H9 (cell line): Measurements from ENCODE around the gene CD4. TPM values are rescaled to one million over a fixed set of nuclear protein-coding genes. Genes with fewer than 3 reads are reported as not detected.

ENCODE experiments used
- DNase-seq: peaks from one replicate; pipeline ENCODE4 v3.0.0-alpha.2; 2017
- H2AFZ ChIP-seq: one replicate; pipeline ENCODE4 v1.6.1; 2013; ENCODE audit warnings: mild to moderate bottlenecking, low read length, control low read depth, moderate library complexity
- H2AK5ac ChIP-seq: 2 replicates; pipeline ENCODE4 v1.6.1; 2013; ENCODE audit warnings: low read length, control low read depth, mixed read lengths; ENCODE audit not compliant: insufficient read length
- H2BK120ac ChIP-seq: one replicate; pipeline ENCODE4 v1.6.1; 2013; ENCODE audit warnings: low read depth, mild to moderate bottlenecking, low read length, control low read depth, inconsistent platforms; ENCODE audit not compliant: poor library complexity, severe bottlenecking
- H2BK12ac ChIP-seq: 2 replicates; pipeline ENCODE4 v1.6.1; 2013; ENCODE audit warnings: low read length, control low read depth, mixed read lengths, low read depth; ENCODE audit not compliant: insufficient read length
- H2BK15ac ChIP-seq: 2 replicates; pipeline ENCODE4 v1.6.1; 2013; ENCODE audit warnings: low read depth, low read length, control low read depth
- H2BK20ac ChIP-seq: one replicate; pipeline ENCODE4 v1.6.1; 2013; ENCODE audit warnings: low read depth, mild to moderate bottlenecking, low read length, control low read depth, inconsistent platforms; ENCODE audit not compliant: poor library complexity, severe bottlenecking
- H2BK5ac ChIP-seq: 2 replicates; pipeline ENCODE4 v1.6.1; 2013; ENCODE audit warnings: low read length, control low read depth, mixed read lengths; ENCODE audit not compliant: insufficient read length
- H3K14ac ChIP-seq: 2 replicates; pipeline ENCODE4 v1.6.1; 2013; ENCODE audit warnings: low read length, control low read depth; ENCODE audit not compliant: insufficient read depth
- H3K18ac ChIP-seq: 2 replicates; pipeline ENCODE4 v1.6.1; 2013; ENCODE audit warnings: low read depth, mild to moderate bottlenecking, mixed read lengths, low read length, control low read depth; ENCODE audit not compliant: insufficient read length
- H3K23ac ChIP-seq: 2 replicates; pipeline ENCODE4 v1.6.1; 2013; ENCODE audit warnings: low read length, control low read depth, mixed read lengths, low read depth; ENCODE audit not compliant: insufficient read length
- H3K23me2 ChIP-seq: 2 replicates; pipeline ENCODE4 v1.6.1; 2013; ENCODE audit warnings: low read depth, mild to moderate bottlenecking, mixed read lengths, low read length, control low read depth; ENCODE audit not compliant: insufficient read length, poor library complexity, severe bottlenecking
- H3K27ac ChIP-seq: 2 replicates; pipeline ENCODE4 v1.5.1; 2013; ENCODE audit warnings: low read length, control low read depth, mixed read lengths, low read depth; ENCODE audit not compliant: insufficient read length
- H3K27me3 ChIP-seq: 2 replicates; pipeline ENCODE4 v1.6.1; 2013; ENCODE audit warnings: low read length, control low read depth, inconsistent platforms; ENCODE audit not compliant: insufficient read depth
- H3K4ac ChIP-seq: 2 replicates; pipeline ENCODE4 v1.6.1; 2013; ENCODE audit warnings: low read depth, mild to moderate bottlenecking, control low read depth, inconsistent platforms, low read length, moderate library complexity
- H3K4me1 ChIP-seq: 2 replicates; pipeline ENCODE4 v1.6.1; 2013; ENCODE audit warnings: low read length, control low read depth, inconsistent platforms; ENCODE audit not compliant: insufficient read depth
- H3K4me2 ChIP-seq: 2 replicates; pipeline ENCODE4 v1.6.1; 2013; ENCODE audit warnings: low read length, control low read depth, mixed read lengths; ENCODE audit not compliant: insufficient read length, insufficient read depth
- H3K56ac ChIP-seq: 2 replicates; pipeline ENCODE4 v1.6.1; 2013; ENCODE audit warnings: low read depth, mild to moderate bottlenecking, mixed read lengths, low read length, control low read depth; ENCODE audit not compliant: insufficient read length
- H3K79me1 ChIP-seq: 2 replicates; pipeline ENCODE4 v1.6.1; 2013; ENCODE audit warnings: low read depth, mild to moderate bottlenecking, moderate library complexity, low read length, control low read depth, inconsistent platforms; ENCODE audit not compliant: insufficient read depth, poor library complexity, severe bottlenecking
- H3K79me2 ChIP-seq: 2 replicates; pipeline ENCODE4 v1.6.1; 2013; ENCODE audit warnings: low read length, control low read depth, inconsistent platforms; ENCODE audit not compliant: insufficient read depth
- H3K9ac ChIP-seq: 2 replicates; pipeline ENCODE4 v1.6.1; 2013; ENCODE audit warnings: low read length, control low read depth, mixed read lengths; ENCODE audit not compliant: insufficient read length; ENCODE audit errors: extremely low read depth
- H3K9me3 ChIP-seq: one replicate; pipeline ENCODE4 v1.6.1; 2013; ENCODE audit warnings: low read depth, low read length, inconsistent platforms; ENCODE audit not compliant: control insufficient read depth
- H3T11ph ChIP-seq: one replicate; pipeline ENCODE4 v1.6.1; 2013; ENCODE audit warnings: mild to moderate bottlenecking, low read length, control low read depth, inconsistent platforms
- H4K20me1 ChIP-seq: one replicate; pipeline ENCODE4 v1.6.1; 2013; ENCODE audit not compliant: control insufficient read depth, insufficient read length, insufficient read depth
- H4K5ac ChIP-seq: 2 replicates; pipeline ENCODE4 v1.6.1; 2013; ENCODE audit warnings: low read depth, mild to moderate bottlenecking, mixed read lengths, low read length, control low read depth; ENCODE audit not compliant: insufficient read length
- H4K8ac ChIP-seq: replicated peaks from 2 replicates; pipeline ENCODE4 v1.6.1; 2013; ENCODE audit warnings: low read length, control low read depth, mixed read lengths, low read depth; ENCODE audit not compliant: insufficient read length
- H4K91ac ChIP-seq: 2 replicates; pipeline ENCODE4 v1.6.1; 2013; ENCODE audit warnings: low read depth, mild to moderate bottlenecking, moderate library complexity, mixed read lengths, low read length, control low read depth; ENCODE audit not compliant: insufficient read length
- H3K27ac Mint-ChIP-seq, 3 experiments: 2 replicates in 2 of 3; 3 replicates in 1 of 3; pipeline ENCODE4 v1.8.0; 2020 to 2021; ENCODE audit warnings: mixed read lengths in 3 of 3, mild to moderate bottlenecking in 1 of 3, moderate library complexity in 1 of 3
- H3K27me3 Mint-ChIP-seq: 2 replicates; pipeline ENCODE4 v1.8.0; 2021; ENCODE audit warnings: low read depth, mild to moderate bottlenecking, moderate library complexity, mixed read lengths
- H3K36me3 Mint-ChIP-seq, 3 experiments: 2 replicates in 2 of 3; 3 replicates in 1 of 3; pipeline ENCODE4 v1.8.0; 2020 to 2021; ENCODE audit warnings: low read depth in 3 of 3, mixed read lengths in 3 of 3; ENCODE audit not compliant: insufficient read depth in 1 of 3
- H3K4me1 Mint-ChIP-seq, 2 experiments: 2 replicates each; pipeline ENCODE4 v1.8.0; 2020; ENCODE audit warnings: mixed read lengths in 2 of 2
- H3K4me3 Mint-ChIP-seq, 2 experiments: 2 replicates in 1 of 2; 3 replicates in 1 of 2; pipeline ENCODE4 v1.8.0; 2020 to 2021; ENCODE audit warnings: mild to moderate bottlenecking in 2 of 2, mixed read lengths in 2 of 2, moderate library complexity in 1 of 2
- H3K9me3 Mint-ChIP-seq, 2 experiments: 2 replicates in 1 of 2; 3 replicates in 1 of 2; pipeline ENCODE4 v1.8.0; 2020; ENCODE audit warnings: mild to moderate bottlenecking in 2 of 2, mixed read lengths in 2 of 2, moderate library complexity in 1 of 2
- CTCF ChIP-seq: fragments of 200-600 bp; sonication (generic); conservative IDR thresholded peaks from 3 replicates; pipeline ENCODE4 v1.8.0; 2021; ENCODE audit warnings: antibody characterized with exemption, mild to moderate bottlenecking
- whole genome bisulfite sequencing: extraction: QIAGEN DNeasy Blood & Tissue Kit; methylation state at CpG from one replicate; pipeline ENCODE4 v1.1.7; 2013; ENCODE audit warnings: missing lambda C conversion rate, low lambda C conversion rate, mixed read lengths; ENCODE audit not compliant: insufficient read length; ENCODE audit errors: extremely low coverage; 5-methylcytosine and 5-hydroxymethylcytosine counted together
- total RNA-seq: library from RNA; stranded (reverse); gene quantifications from 2 replicates; pipeline ENCODE4 v1.2.1, GENCODE V29; 2021

The CD4 gene
- total RNA-seq, 1 experiment from 2014 or later = 1.1 TPM

GRCh38 chr12:6790496-6791150, 1.3 kb downstream of the CD4 start:
- Histone ChIP-seq H3K18ac (no peak overlapping the region), H3K23ac (no peak overlapping the region), H2BK5ac (no peak overlapping the region), H3K9ac (no peak overlapping the region), H3K9me3 (no peaks in the 10 kb centered on the region), H3K4ac (no peak overlapping the region), H3K14ac (no peak overlapping the region), H3K23me2 (no peaks in the 10 kb centered on the region), H3K4me1 (peaks cover 5% of the 10 kb centered on the region; the same call in 1 of the 2 replicates), H3T11ph (no peak overlapping the region), H3K27ac (no peak overlapping the region), H3K79me2 (no peaks in the 10 kb centered on the region), H3K79me1 (no peaks in the 10 kb centered on the region), H2BK15ac (no peak overlapping the region), H2AK5ac (no peak overlapping the region), H4K5ac (no peak overlapping the region), H4K20me1 (no peaks in the 10 kb centered on the region), H4K91ac (no peak overlapping the region), H4K8ac (no peak overlapping the region), H2BK20ac (no peak overlapping the region), H3K27me3 (no peaks in the 10 kb centered on the region; the same call in 1 of the 2 replicates), H3K4me2 (no peak overlapping the region), H2BK12ac (no peak overlapping the region), H2BK120ac (no peak overlapping the region), H2AFZ (no peak overlapping the region), H3K56ac (no peak overlapping the region)
- WGBS = no CpG with 5 or more reads among the region's 12 CpGs
- no peak overlapping the region for H3K4me3 Mint-ChIP-seq
- no peaks in the 10 kb centered on the region for H3K9me3 Mint-ChIP-seq
- H3K36me3 Mint-ChIP-seq = no peaks in the 10 kb centered on the region; a peak in 1 of 7 replicates
- no peak for TF ChIP-seq CTCF
- H3K27ac Mint-ChIP-seq = no peak overlapping the region
- H3K4me1 Mint-ChIP-seq = peaks cover 29 to 34% of the 10 kb centered on the region in 2 experiments
- peaks cover 29% of the 10 kb centered on the region for H3K27me3 Mint-ChIP-seq
- no peak for DNase-seq
